ENCODE measurements around the gene CHAC2.

DNA sequence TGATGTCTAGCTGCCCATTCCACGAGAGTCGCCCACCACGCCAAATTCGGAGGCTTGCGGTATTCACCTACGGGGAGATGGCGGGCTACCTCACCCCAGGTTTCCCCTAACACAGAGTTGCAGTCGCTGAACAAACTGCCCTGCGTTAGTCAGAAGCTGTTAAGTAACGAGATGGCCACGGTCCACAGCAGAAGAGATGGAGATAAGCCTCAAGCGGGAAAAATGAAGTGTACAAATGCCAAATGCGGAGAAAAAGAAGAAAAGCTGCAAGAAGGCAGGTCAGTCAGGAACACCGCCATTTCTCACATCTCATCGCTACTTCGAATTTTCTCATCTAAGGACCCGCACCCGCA, 18.7 kb downstream of the CHAC2 start:
- TF ChIP-seq, protein P1, sequence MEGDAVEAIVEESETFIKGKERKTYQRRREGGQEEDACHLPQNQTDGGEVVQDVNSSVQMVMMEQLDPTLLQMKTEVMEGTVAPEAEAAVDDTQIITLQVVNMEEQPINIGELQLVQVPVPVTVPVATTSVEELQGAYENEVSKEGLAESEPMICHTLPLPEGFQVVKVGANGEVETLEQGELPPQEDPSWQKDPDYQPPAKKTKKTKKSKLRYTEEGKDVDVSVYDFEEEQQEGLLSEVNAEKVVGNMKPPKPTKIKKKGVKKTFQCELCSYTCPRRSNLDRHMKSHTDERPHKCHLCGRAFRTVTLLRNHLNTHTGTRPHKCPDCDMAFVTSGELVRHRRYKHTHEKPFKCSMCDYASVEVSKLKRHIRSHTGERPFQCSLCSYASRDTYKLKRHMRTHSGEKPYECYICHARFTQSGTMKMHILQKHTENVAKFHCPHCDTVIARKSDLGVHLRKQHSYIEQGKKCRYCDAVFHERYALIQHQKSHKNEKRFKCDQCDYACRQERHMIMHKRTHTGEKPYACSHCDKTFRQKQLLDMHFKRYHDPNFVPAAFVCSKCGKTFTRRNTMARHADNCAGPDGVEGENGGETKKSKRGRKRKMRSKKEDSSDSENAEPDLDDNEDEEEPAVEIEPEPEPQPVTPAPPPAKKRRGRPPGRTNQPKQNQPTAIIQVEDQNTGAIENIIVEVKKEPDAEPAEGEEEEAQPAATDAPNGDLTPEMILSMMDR (IDR thresholded peaks at IDR 0.05), result no peak
- TF ChIP-seq POLR2A (IDR thresholded peaks at IDR 0.05) (no peak), EP300 (IDR thresholded peaks at IDR 0.05) (no peak)
